Thyroid gland (tissue), 4 donors: ENCODE data around the gene SDC3.

Experiments
- POLR2A ChIP-seq, 2 donors: fragments of 450-650 bp; IDR thresholded peaks; one replicate each; pipeline ENCODE4 v1.6.1; 2017; ENCODE audit warnings: antibody characterized with exemption in 2 of 2, mild to moderate bottlenecking in 2 of 2, moderate library complexity in 1 of 2
- TF ChIP-seq, protein P1 (sequence below), 6 experiments: fragments of 200-600 bp in 3 of 6; fragments of 450-650 bp in 3 of 6; sonication (generic) in 3 of 6; IDR thresholded peaks; one replicate each; pipeline ENCODE4 v1.5.1; 2016 to 2019; ENCODE audit warnings: antibody characterized with exemption in 6 of 6, mild to moderate bottlenecking in 2 of 6, inconsistent platforms in 1 of 6, moderate library complexity in 1 of 6

DNA sequence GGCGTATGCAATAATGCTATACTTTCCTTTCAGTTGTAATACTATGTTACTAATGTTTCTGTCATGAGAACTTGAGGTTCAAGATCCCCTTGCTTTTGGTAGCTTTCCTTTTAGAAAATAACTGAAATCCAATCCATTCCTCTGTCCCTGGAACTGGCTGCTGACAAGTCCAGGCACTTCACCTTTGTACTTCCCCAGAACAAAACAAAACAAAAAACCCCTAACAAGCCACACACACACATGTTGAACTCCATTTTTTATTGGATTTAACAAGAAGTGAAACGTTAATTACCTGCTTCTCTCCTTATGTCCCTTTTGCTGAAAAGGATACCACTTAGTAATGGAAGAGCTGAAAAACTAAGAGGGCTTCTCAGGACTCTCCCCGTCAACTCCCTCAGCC lies 26.1 kb upstream of the SDC3 start:
- TF ChIP-seq, protein P1, sequence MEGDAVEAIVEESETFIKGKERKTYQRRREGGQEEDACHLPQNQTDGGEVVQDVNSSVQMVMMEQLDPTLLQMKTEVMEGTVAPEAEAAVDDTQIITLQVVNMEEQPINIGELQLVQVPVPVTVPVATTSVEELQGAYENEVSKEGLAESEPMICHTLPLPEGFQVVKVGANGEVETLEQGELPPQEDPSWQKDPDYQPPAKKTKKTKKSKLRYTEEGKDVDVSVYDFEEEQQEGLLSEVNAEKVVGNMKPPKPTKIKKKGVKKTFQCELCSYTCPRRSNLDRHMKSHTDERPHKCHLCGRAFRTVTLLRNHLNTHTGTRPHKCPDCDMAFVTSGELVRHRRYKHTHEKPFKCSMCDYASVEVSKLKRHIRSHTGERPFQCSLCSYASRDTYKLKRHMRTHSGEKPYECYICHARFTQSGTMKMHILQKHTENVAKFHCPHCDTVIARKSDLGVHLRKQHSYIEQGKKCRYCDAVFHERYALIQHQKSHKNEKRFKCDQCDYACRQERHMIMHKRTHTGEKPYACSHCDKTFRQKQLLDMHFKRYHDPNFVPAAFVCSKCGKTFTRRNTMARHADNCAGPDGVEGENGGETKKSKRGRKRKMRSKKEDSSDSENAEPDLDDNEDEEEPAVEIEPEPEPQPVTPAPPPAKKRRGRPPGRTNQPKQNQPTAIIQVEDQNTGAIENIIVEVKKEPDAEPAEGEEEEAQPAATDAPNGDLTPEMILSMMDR (IDR thresholded peaks at IDR 0.05): no peak
- no peak for TF ChIP-seq POLR2A (IDR thresholded peaks at IDR 0.05)
